ENCODE data around the gene ALK. TPM values are rescaled to one million over a fixed set of nuclear protein-coding genes. Genes with fewer than 3 reads are reported as not detected.

The ALK gene
- total RNA-seq, 1 experiment from 2014 or later: not detected

DNA sequence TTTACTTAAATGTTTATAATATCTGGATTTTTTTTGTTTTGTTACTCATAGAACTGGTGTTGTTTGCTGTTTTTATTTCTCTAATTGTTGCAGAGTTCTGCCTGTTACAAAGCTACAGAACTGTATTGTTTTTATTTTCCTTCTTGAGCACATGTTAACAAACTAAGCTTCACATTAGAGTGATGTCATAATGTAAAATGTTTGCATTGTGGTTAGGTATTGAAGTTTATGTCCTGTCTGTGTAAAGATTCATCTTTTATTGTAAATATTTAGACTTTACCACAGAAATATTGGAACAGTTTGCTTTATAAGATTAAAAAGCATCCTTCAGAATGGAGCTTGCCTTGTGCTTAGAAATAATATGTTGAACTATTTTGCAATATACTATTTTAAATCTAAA, 738.5 kb downstream of the ALK start:
- Histone ChIP-seq H2BK12ac (ENCODE audit: insufficient read length, low read depth, low read length) (no peak overlapping the region), H3K79me2 (ENCODE audit: insufficient read depth, low read length) (no peaks in the 10 kb centered on the region), H4K5ac (ENCODE audit: insufficient read length, low read depth, low read length) (no peak overlapping the region), H3K4me2 (ENCODE audit: insufficient read depth, insufficient read length, low read length) (no peak overlapping the region), H3K14ac (ENCODE audit: insufficient read depth, low read length) (no peak overlapping the region), H2AK5ac (ENCODE audit: insufficient read length, low read length) (no peak overlapping the region), H3K27ac (ENCODE audit: insufficient read length, low read depth, low read length) (no peak overlapping the region), H3T11ph (ENCODE audit: low read length) (no peak overlapping the region), H3K56ac (ENCODE audit: insufficient read length, low read depth, low read length) (no peak overlapping the region), H3K18ac (ENCODE audit: insufficient read length, low read depth, low read length) (no peak overlapping the region), H3K27me3 (ENCODE audit: insufficient read depth, low read length) (no peaks in the 10 kb centered on the region), H2BK20ac (ENCODE audit: low read depth, low read length, poor library complexity, severe bottlenecking) (no peak overlapping the region), H3K9ac (ENCODE audit: extremely low read depth, insufficient read length, low read length) (no peak overlapping the region), H4K20me1 (ENCODE audit: control insufficient read depth, insufficient read depth, insufficient read length) (no peaks in the 10 kb centered on the region), H3K23me2 (ENCODE audit: insufficient read length, low read depth, low read length, poor library complexity, severe bottlenecking) (no peaks in the 10 kb centered on the region), H3K4ac (ENCODE audit: low read depth, low read length) (no peak overlapping the region), H3K79me1 (ENCODE audit: insufficient read depth, low read depth, low read length, poor library complexity, severe bottlenecking) (no peaks in the 10 kb centered on the region), H3K4me1 (ENCODE audit: insufficient read depth, low read length) (no peaks in the 10 kb centered on the region), H4K8ac (replicated peaks; ENCODE audit: insufficient read length, low read depth, low read length) (no peak overlapping the region), H2BK5ac (ENCODE audit: insufficient read length, low read length) (no peak overlapping the region), H4K91ac (ENCODE audit: insufficient read length, low read depth, low read length) (no peak overlapping the region), H2BK120ac (ENCODE audit: low read depth, low read length, poor library complexity, severe bottlenecking) (no peak overlapping the region), H3K9me3 (ENCODE audit: control insufficient read depth, low read depth, low read length) (no peaks in the 10 kb centered on the region), H3K23ac (ENCODE audit: insufficient read length, low read depth, low read length) (no peak overlapping the region), H2AFZ (ENCODE audit: low read length) (no peak overlapping the region), H2BK15ac (ENCODE audit: low read depth, low read length) (no peak overlapping the region)
- TF ChIP-seq, protein P1, sequence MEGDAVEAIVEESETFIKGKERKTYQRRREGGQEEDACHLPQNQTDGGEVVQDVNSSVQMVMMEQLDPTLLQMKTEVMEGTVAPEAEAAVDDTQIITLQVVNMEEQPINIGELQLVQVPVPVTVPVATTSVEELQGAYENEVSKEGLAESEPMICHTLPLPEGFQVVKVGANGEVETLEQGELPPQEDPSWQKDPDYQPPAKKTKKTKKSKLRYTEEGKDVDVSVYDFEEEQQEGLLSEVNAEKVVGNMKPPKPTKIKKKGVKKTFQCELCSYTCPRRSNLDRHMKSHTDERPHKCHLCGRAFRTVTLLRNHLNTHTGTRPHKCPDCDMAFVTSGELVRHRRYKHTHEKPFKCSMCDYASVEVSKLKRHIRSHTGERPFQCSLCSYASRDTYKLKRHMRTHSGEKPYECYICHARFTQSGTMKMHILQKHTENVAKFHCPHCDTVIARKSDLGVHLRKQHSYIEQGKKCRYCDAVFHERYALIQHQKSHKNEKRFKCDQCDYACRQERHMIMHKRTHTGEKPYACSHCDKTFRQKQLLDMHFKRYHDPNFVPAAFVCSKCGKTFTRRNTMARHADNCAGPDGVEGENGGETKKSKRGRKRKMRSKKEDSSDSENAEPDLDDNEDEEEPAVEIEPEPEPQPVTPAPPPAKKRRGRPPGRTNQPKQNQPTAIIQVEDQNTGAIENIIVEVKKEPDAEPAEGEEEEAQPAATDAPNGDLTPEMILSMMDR (conservative IDR thresholded peaks at IDR 0.05): no peak
- Mint-ChIP-seq H3K4me1 (no peaks in the 10 kb centered on the region), H3K9me3 (peaks cover 4 to 5% of the 10 kb centered on the region in 2 experiments), H3K27me3 (ENCODE audit: low read depth) (peaks cover 16% of the 10 kb centered on the region), H3K4me3 (no peak overlapping the region), H3K27ac (no peak overlapping the region), H3K36me3 (ENCODE audit: insufficient read depth in 1 of 3, low read depth in 3 of 3) (peaks cover 0 to 4% (median 3%) of the 10 kb centered on the region in 3 experiments; a peak in 2 of 7 replicates)
- DNase-seq: no peak
